Prostate gland (tissue), 2 donors: Measurements from ENCODE around the gene CTF1.

Experiments used
- CTCF ChIP-seq, 4 experiments: fragments of 200-600 bp in 2 of 4; fragments of 450-650 bp in 2 of 4; sonication (generic) in 2 of 4; IDR thresholded peaks; 1 replicate in 3 of 4; 2 replicates in 1 of 4; pipeline ENCODE4 v1.5.1; 2016 to 2019; ENCODE audit warnings: antibody characterized with exemption in 4 of 4, mild to moderate bottlenecking in 2 of 4, moderate library complexity in 2 of 4
- POLR2A ChIP-seq: fragments of 450-650 bp; IDR thresholded peaks from one replicate; pipeline ENCODE4 v1.6.1; 2016; ENCODE audit warnings: antibody characterized with exemption, mild to moderate bottlenecking
- POLR2AphosphoS5 ChIP-seq: sonication (generic); formaldehyde crosslinking; IDR thresholded peaks from one replicate; pipeline ENCODE4 v1.6.1; 2017; ENCODE audit warnings: antibody characterized with exemption

GRCh38 chr16:30918614-30919013, 22.2 kb downstream of the CTF1 start:
- TF ChIP-seq CTCF (IDR thresholded peaks at IDR 0.05) (no peak), POLR2A (no peak), POLR2AphosphoS5 (no peak)
